B cell (primary cell): ENCODE data around the gene CCDC86.

Experiments
- CTCF ChIP-seq: fragments of 200-600 bp; IDR thresholded peaks from one replicate; pipeline ENCODE4 v1.8.0; 2022; ENCODE audit warnings: antibody characterized with exemption, mild to moderate bottlenecking
- EZH2 ChIP-seq: IDR thresholded peaks from 2 replicates; pipeline ENCODE4 v1.6.1; 2012; ENCODE audit warnings: borderline replicate concordance, low read depth, mild to moderate bottlenecking, moderate library complexity, low read length; ENCODE audit not compliant: insufficient read depth, poor library complexity, severe bottlenecking

GRCh38 chr11:60801194-60801593 lies 40.7 kb upstream of the CCDC86 start:
- TF ChIP-seq CTCF (no peak), EZH2 (no peak)
